Measurements from ENCODE around the gene CDK5RAP2.

The CDK5RAP2 gene

GRCh38 chr9:120413121-120414048, 166.6 kb downstream of the CDK5RAP2 start:
- Histone ChIP-seq H3K79me2 (ENCODE audit: insufficient read depth, low read length) (no peaks in the 10 kb centered on the region), H3K4me3 (ENCODE audit: low read length, poor library complexity, severe bottlenecking) (no peak overlapping the region), H3K36me3 (ENCODE audit: insufficient read depth, low read length) (peaks cover 81% of the 10 kb centered on the region; the same call in 1 of the 2 replicates), H3K9me2 (replicated peaks; ENCODE audit: low read depth, low read length) (no peaks in the 10 kb centered on the region), H2AFZ (ENCODE audit: low read length) (no peak overlapping the region), H3K4me1 (ENCODE audit: insufficient read depth, low read length, poor library complexity, severe bottlenecking) (no peaks in the 10 kb centered on the region), H3K4me2 (ENCODE audit: low read depth, low read length, poor library complexity, severe bottlenecking) (no peak overlapping the region), H3K9me3 (ENCODE audit: insufficient read depth, low read depth, low read length) (no peaks in the 10 kb centered on the region), H3K27me3 (ENCODE audit: insufficient read depth, low read length, poor library complexity, severe bottlenecking) (no peaks in the 10 kb centered on the region), H3F3A (ENCODE audit: low read depth) (no peaks in the 10 kb centered on the region), H3K9ac (ENCODE audit: low read depth, low read length, poor library complexity, severe bottlenecking) (no peak overlapping the region), H4K20me1 (ENCODE audit: insufficient read depth, low read length, poor library complexity, severe bottlenecking) (no peaks in the 10 kb centered on the region)
- TF ChIP-seq EZH2phosphoT487 (IDR thresholded peaks at IDR 0.05; ENCODE audit: borderline replicate concordance), result no peak
- no peak for TF ChIP-seq CTCF (conservative IDR thresholded peaks at IDR 0.05; ENCODE audit: low read length)

GRCh38 chr9:120412425-120412951, 167.5 kb downstream of the CDK5RAP2 start:
- no peaks in the 10 kb centered on the region for H3K27me3 ChIP-seq (ENCODE audit: insufficient read depth, low read length, poor library complexity, severe bottlenecking)
- no peaks in the 10 kb centered on the region for H4K20me1 ChIP-seq (ENCODE audit: insufficient read depth, low read length, poor library complexity, severe bottlenecking)
- TF ChIP-seq EZH2phosphoT487 (IDR thresholded peaks at IDR 0.05; ENCODE audit: borderline replicate concordance) (no peak), CTCF (conservative IDR thresholded peaks at IDR 0.05; ENCODE audit: low read length) (no peak)
- no peak overlapping the region for H2AFZ ChIP-seq (ENCODE audit: low read length)
- H3K79me2 ChIP-seq (ENCODE audit: insufficient read depth, low read length), result no peaks in the 10 kb centered on the region
- no peak overlapping the region for H3K9ac ChIP-seq (ENCODE audit: low read depth, low read length, poor library complexity, severe bottlenecking)
- H3F3A ChIP-seq (ENCODE audit: low read depth), result no peaks in the 10 kb centered on the region
- no peak overlapping the region for H3K4me3 ChIP-seq (ENCODE audit: low read length, poor library complexity, severe bottlenecking)
- H3K9me3 ChIP-seq (ENCODE audit: insufficient read depth, low read depth, low read length), result no peaks in the 10 kb centered on the region
- no peak overlapping the region for H3K4me2 ChIP-seq (ENCODE audit: low read depth, low read length, poor library complexity, severe bottlenecking)
- H3K4me1 ChIP-seq (ENCODE audit: insufficient read depth, low read length, poor library complexity, severe bottlenecking), result no peaks in the 10 kb centered on the region
- peaks cover 85% of the 10 kb centered on the region; the same call in 1 of the 2 replicates for H3K36me3 ChIP-seq (ENCODE audit: insufficient read depth, low read length)
- no peaks in the 10 kb centered on the region for H3K9me2 ChIP-seq (replicated peaks; ENCODE audit: low read depth, low read length)

GRCh38 chr9:120411862-120412424, 168.0 kb downstream of the CDK5RAP2 start:
- H3K9me3 ChIP-seq (ENCODE audit: insufficient read depth, low read depth, low read length), result no peaks in the 10 kb centered on the region
- TF ChIP-seq CTCF (conservative IDR thresholded peaks at IDR 0.05; ENCODE audit: low read length) (no peak), EZH2phosphoT487 (IDR thresholded peaks at IDR 0.05; ENCODE audit: borderline replicate concordance) (no peak)
- no peak overlapping the region for H3K4me3 ChIP-seq (ENCODE audit: low read length, poor library complexity, severe bottlenecking)
- no peak overlapping the region for H3K4me2 ChIP-seq (ENCODE audit: low read depth, low read length, poor library complexity, severe bottlenecking)
- H3K4me1 ChIP-seq (ENCODE audit: insufficient read depth, low read length, poor library complexity, severe bottlenecking), result no peaks in the 10 kb centered on the region
- no peaks in the 10 kb centered on the region for H3F3A ChIP-seq (ENCODE audit: low read depth)
- no peaks in the 10 kb centered on the region for H3K9me2 ChIP-seq (replicated peaks; ENCODE audit: low read depth, low read length)
- peaks cover 86% of the 10 kb centered on the region; the same call in 1 of the 2 replicates for H3K36me3 ChIP-seq (ENCODE audit: insufficient read depth, low read length)
- no peak overlapping the region for H2AFZ ChIP-seq (ENCODE audit: low read length)
- no peaks in the 10 kb centered on the region for H3K79me2 ChIP-seq (ENCODE audit: insufficient read depth, low read length)
- no peaks in the 10 kb centered on the region for H3K27me3 ChIP-seq (ENCODE audit: insufficient read depth, low read length, poor library complexity, severe bottlenecking)
- H3K9ac ChIP-seq (ENCODE audit: low read depth, low read length, poor library complexity, severe bottlenecking), result no peak overlapping the region
- no peaks in the 10 kb centered on the region for H4K20me1 ChIP-seq (ENCODE audit: insufficient read depth, low read length, poor library complexity, severe bottlenecking)
